G401 (cell line): ENCODE measurements around the gene SUV39H1. TPM values are rescaled to one million over a fixed set of nuclear protein-coding genes. Genes with fewer than 3 reads are reported as not detected.

Experiments
- DNase-seq: peaks from one replicate; pipeline ENCODE4 v3.0.0-alpha.2; 2015; ENCODE audit warnings: low spot score
- in situ Hi-C: cut with HindIII; loops from 2 replicates; pipeline ENCODE4 v1.10.0; 2016; ENCODE audit warnings: low sequenced_read_pairs, mixed read lengths
- total RNA-seq: library from RNA; depleted of rRNA; stranded (reverse); fragments of >200 nt; shearing (Covaris generic); gene quantifications from 2 replicates; pipeline ENCODE4 v1.2.3, GENCODE V29; 2014; rRNA removed

SUV39H1 gene
- total RNA-seq, 1 experiment from 2014 or later: 13.3 TPM

DNA sequence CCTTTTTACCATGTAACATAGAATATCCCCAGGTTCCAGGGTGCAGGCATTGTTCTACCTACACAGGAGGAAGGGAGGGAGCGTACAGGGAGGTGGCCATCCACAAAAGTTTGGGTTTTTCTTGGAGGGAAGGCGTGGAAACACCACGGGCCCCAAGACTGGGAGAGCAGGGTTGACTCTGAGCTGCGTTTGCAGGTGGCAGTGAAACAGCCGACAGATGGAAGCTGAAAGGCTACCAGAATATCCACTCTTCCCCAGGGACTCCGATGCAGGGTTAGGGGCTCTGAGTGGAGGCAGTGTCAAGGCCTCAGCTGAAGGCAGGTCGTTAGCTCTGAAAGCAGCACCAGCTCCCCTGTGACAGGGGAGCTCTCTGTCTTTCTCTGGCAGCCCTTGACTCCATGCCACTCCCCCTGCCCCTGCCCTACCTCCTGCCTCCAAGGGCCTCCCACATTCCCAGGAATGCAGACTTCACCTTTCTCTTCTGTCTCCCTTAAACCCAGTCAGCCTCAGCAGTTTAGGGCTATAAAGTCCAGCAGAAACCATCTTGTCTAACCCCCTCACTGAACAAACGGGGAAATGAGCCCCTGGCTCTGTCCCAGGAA is 51.0 kb downstream of the SUV39H1 start:
- in situ Hi-C loops: no loop called here
- no peak for DNase-seq

DNA sequence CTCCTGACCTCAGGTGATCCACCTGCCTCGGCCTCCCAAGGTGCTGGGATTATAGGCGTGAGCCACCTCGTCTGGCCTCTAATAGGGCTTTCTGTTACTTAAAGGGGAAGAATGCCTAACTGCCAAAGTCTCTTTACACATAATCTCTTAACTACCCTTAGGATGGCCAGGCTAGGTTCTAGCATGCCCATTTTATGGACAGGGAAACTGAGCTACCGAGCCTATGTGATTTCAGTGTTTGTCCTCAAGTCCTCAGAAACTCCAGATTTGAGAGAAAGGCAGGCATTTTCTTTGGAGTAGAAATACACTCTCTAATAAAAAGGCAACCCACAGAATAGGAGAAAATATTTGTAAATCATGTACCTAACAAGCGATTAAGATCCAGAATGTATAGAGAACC is 52.6 kb downstream of the SUV39H1 start:
- in situ Hi-C loops: no loop called here
- no peak for DNase-seq

DNA sequence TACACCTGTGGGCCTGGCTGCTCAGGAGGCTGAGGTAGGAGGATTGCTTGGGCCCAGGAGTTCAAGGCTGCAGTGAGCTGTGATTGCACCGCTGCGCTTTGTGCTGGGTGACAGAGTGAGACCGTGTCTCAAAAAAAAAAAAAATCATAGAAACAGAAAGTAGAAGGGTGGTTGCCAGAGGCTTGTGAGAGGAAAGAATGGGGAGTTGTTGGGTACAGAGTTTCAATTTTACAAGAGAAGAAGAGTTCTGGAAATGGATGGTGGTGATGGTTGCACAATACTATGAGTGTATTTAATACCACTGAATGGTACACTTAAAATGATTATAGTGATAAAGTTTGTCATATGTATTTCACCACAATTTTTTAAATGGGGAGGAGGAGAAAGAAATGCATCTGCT is 54.8 kb downstream of the SUV39H1 start:
- in situ Hi-C loops: no loop called here
- no peak for DNase-seq

DNA sequence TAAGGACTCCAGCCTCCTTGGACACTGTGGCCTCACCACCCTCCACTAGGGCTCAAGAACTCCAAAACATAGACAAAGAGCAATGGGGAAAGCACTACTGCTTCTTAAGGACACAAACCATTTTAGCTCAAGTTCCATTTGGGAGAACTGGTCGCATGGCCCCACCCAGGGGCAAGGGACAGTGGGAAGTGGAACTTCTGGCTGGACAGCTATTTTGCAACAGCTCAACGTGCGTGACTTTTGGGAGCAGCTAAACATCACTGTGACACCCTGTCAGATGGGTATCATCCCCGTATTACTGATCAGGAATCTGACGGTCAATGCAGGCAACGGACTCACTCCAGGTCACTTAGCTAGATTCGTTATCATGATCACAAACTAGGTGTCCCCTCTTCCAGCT is 56.0 kb downstream of the SUV39H1 start:
- in situ Hi-C loops: no loop called here
- DNase-seq: no peak

DNA sequence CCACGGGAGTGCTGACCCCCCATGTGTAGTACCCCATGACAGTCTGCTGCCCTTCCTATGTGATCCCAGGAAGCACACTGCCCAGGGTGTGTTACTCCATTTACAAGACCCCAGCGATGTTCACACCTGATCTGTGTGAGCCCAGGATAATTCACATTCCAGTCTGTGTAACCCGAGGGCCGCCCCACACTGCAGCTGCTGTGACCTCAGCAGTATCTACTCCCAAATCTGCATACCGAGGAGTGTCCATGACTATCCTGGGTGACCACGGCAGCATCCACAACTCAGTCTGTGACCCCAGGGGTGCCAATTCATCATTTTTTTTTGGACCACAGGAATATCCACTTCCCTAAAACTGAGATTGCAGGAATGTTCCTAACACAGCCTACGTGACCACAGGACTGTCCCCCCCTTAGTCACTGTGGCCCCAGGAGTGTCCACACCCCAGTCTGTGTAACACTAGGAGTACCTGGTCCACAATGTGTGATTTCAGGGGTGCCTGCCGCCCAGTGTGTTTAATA is 57.2 kb downstream of the SUV39H1 start:
- DNase-seq: no peak
- in situ Hi-C loops: no loop called here

DNA sequence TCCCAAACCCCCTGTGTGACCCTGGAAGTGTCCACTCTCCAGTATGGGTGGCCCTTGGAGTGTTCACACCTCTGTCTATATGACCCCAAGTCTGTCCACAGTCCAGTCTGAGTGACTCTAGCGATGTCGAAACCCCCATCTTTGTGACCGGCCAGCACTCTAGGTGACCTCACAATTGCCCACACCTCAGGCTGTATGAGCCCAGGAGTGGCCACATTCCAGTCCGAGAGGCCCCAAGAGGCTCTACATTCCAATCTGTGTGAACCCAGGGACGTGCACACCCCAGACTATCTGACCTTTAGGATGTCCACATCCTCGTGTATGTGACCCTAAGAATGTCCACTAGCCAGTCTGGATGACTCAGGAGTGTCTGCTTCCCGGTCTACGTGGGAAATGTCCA is 57.7 kb downstream of the SUV39H1 start:
- in situ Hi-C loops: no loop called here
- no peak for DNase-seq

Other genes starting within 250 kb of the SUV39H1 start
- gene SLC38A5, start 226.5 kb upstream of the SUV39H1 start, total RNA-seq: 55.7 and 82.7 TPM in 2 replicates
- gene FTSJ1, start 220.5 kb upstream of the SUV39H1 start, total RNA-seq: 38.7 and 64.6 TPM in 2 replicates
- 3.5 and 11.8 TPM in 2 replicates for gene PORCN, start 187.7 kb upstream of the SUV39H1 start, total RNA-seq
- 87.4 and 107 TPM in 2 replicates for gene EBP, start 174.9 kb upstream of the SUV39H1 start, total RNA-seq
- 2.0 and 6.6 TPM in 2 replicates for gene TBC1D25, start 157.0 kb upstream of the SUV39H1 start, total RNA-seq
- 297 and 376 TPM in 2 replicates for gene RBM3, start 122.2 kb upstream of the SUV39H1 start, total RNA-seq
- gene WDR13, start 99.2 kb upstream of the SUV39H1 start, total RNA-seq: 71.3 and 76.8 TPM in 2 replicates
- gene WAS, start 12.9 kb upstream of the SUV39H1 start, total RNA-seq: not detected in 2 replicates
- not detected in 2 replicates for gene GLOD5, start 65.0 kb downstream of the SUV39H1 start, total RNA-seq
- gene GATA1, start 89.9 kb downstream of the SUV39H1 start, total RNA-seq: not detected in 2 replicates
- 67.8 and 118 TPM in 2 replicates for gene HDAC6, start 105.3 kb downstream of the SUV39H1 start, total RNA-seq
- gene ERAS, start 129.8 kb downstream of the SUV39H1 start, total RNA-seq: 9.6 TPM in 1 of 2 replicates, not detected in the other
- 3.5 TPM in 1 of 2 replicates, not detected in the other for gene PCSK1N, start 138.9 kb downstream of the SUV39H1 start, total RNA-seq
- 115 and 138 TPM in 2 replicates for gene TIMM17B, start 201.0 kb downstream of the SUV39H1 start, total RNA-seq
- gene PQBP1, start 201.2 kb downstream of the SUV39H1 start, total RNA-seq: 96.1 and 119 TPM in 2 replicates
- 10.1 and 15.7 TPM in 2 replicates for gene SLC35A2, start 214.9 kb downstream of the SUV39H1 start, total RNA-seq
- gene PIM2, start 222.3 kb downstream of the SUV39H1 start, total RNA-seq: 14.6 and 20.6 TPM in 2 replicates